Measurements from ENCODE around the gene HOXC13.

Gene HOXC13

GRCh38 chr12:53948650-53949593 lies 10.3 kb downstream of the HOXC13 start:
- no peak overlapping the region for H3K18ac ChIP-seq (ENCODE audit: low read length)
- no peak overlapping the region for H3K4ac ChIP-seq (ENCODE audit: low read length)
- no peak overlapping the region for H3K9ac ChIP-seq (ENCODE audit: low read depth, low read length, poor library complexity)
- peaks cover 0 to 13% of the 10 kb centered on the region in 2 donors for H3K9me3 ChIP-seq (replicated peaks in 1 of 2; ENCODE audit: control insufficient read depth in 2 of 2, insufficient read depth in 1 of 2, low read depth in 1 of 2, low read length in 2 of 2)
- no peak overlapping the region for H4K91ac ChIP-seq (ENCODE audit: low read depth, low read length, poor library complexity)
- no peak overlapping the region for H2AFZ ChIP-seq (ENCODE audit: low read length)
- WGBS, 2 donors (ENCODE audit: extremely low coverage in 2 of 2, insufficient read length in 2 of 2, insufficient replicate concordance in 1 of 2): no CpG with 5 or more reads among the region's 9 CpGs
- no peak overlapping the region for H2BK15ac ChIP-seq (ENCODE audit: low read length)
- H3K4me1 ChIP-seq (ENCODE audit: control insufficient read depth in 2 of 2, insufficient read depth in 1 of 2, low read depth in 1 of 2, low read length in 2 of 2): no peaks in the 10 kb centered on the region
- peaks cover 72 to 100% (median 99%) of the 10 kb centered on the region in 3 experiments for H3K27me3 ChIP-seq (ENCODE audit: control insufficient read depth in 3 of 3, insufficient read depth in 3 of 3, low read depth in 1 of 3, low read length in 3 of 3)
- no peak overlapping the region for H2BK120ac ChIP-seq (ENCODE audit: low read depth, low read length)
- no peak overlapping the region for H3K4me2 ChIP-seq (ENCODE audit: insufficient read depth, low read length, poor library complexity, severe bottlenecking)
- no peaks in the 10 kb centered on the region for H3K36me3 ChIP-seq (replicated peaks in 1 of 2; ENCODE audit: control insufficient read depth in 2 of 2, insufficient read depth in 2 of 2, low read length in 2 of 2)
- no peak for DNase-seq (ENCODE audit: low spot score)
- peak overlapping the region; percentile 68 for H2AK5ac ChIP-seq (ENCODE audit: low read depth, low read length)
- no peak overlapping the region for H3K14ac ChIP-seq (ENCODE audit: low read length)
- no peak overlapping the region for H3K27ac ChIP-seq (replicated peaks; ENCODE audit: low read length)
- no peak overlapping the region for H4K8ac ChIP-seq (ENCODE audit: low read depth, low read length)
- no peak overlapping the region for H2BK12ac ChIP-seq (ENCODE audit: low read length)
- no peak overlapping the region for H3K4me3 ChIP-seq (ENCODE audit: low read length in 2 of 2)
- H3K23ac ChIP-seq (ENCODE audit: low read depth, low read length, poor library complexity): peak overlapping the region; percentile 71
- H3K79me1 ChIP-seq (ENCODE audit: low read depth, low read length): peaks cover 3% of the 10 kb centered on the region
- no peak overlapping the region for H2BK5ac ChIP-seq (ENCODE audit: low read length)

DNA sequence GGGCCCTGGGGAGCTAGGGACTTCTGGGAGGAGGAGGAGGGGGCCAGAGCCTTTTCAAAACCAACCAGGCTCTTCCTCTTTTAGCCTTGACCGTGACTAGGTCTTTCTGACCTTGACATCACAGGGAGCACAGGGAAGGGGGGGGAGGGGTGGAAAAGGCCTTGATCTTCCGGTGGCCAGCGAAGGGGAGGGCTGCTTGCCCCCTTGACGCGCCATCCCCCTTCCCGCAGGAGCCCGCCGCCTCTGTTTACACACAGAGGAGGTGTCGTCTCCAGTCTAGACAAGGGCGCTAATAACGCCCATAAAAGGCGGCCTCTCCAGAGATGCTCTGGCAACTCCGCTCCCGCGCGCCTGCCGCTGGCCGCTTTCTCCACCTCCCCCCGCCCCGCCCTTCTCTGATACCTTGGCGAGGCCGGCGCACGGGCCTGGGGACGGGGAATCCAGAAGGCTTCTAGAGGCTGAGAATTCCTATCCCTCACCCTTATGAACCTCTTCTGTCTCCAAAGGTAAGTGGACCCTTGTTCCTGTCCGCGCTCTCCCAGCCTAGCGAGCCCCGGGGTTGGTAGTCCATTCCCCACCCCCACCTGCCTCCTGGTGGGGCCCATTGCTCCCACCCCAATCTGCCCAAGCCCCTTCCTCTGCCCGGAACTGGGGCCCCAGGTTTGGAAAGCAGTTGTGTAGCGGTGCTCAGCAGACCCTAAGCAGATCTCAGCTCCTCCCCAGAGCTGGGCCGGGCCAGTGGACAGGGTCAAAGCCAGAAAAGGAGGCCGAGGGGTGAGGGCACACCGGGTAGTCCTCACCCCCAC lies 11.2 kb downstream of the HOXC13 start:
- no peak overlapping the region for H2BK15ac ChIP-seq (ENCODE audit: low read length)
- DNase-seq (ENCODE audit: low spot score): no peak
- no peaks in the 10 kb centered on the region for H3K4me1 ChIP-seq (ENCODE audit: control insufficient read depth in 2 of 2, insufficient read depth in 1 of 2, low read depth in 1 of 2, low read length in 2 of 2)
- H3K9me3 ChIP-seq (replicated peaks in 1 of 2; ENCODE audit: control insufficient read depth in 2 of 2, insufficient read depth in 1 of 2, low read depth in 1 of 2, low read length in 2 of 2): peaks cover 0 to 9% of the 10 kb centered on the region in 2 donors
- no peak overlapping the region for H2AK5ac ChIP-seq (ENCODE audit: low read depth, low read length)
- H4K8ac ChIP-seq (ENCODE audit: low read depth, low read length): no peak overlapping the region
- no peak overlapping the region for H3K14ac ChIP-seq (ENCODE audit: low read length)
- no peak overlapping the region for H3K4ac ChIP-seq (ENCODE audit: low read length)
- H3K79me1 ChIP-seq (ENCODE audit: low read depth, low read length): peaks cover 3% of the 10 kb centered on the region
- H3K27me3 ChIP-seq (ENCODE audit: control insufficient read depth in 3 of 3, insufficient read depth in 3 of 3, low read depth in 1 of 3, low read length in 3 of 3): peaks cover 71 to 100% (median 99%) of the 10 kb centered on the region in 3 experiments
- H2BK120ac ChIP-seq (ENCODE audit: low read depth, low read length): no peak overlapping the region
- H3K4me3 ChIP-seq (ENCODE audit: low read length in 2 of 2): no peak overlapping the region
- H3K18ac ChIP-seq (ENCODE audit: low read length): no peak overlapping the region
- peak overlapping the region; percentile 71 for H3K23ac ChIP-seq (ENCODE audit: low read depth, low read length, poor library complexity)
- no peak overlapping the region for H3K9ac ChIP-seq (ENCODE audit: low read depth, low read length, poor library complexity)
- H3K36me3 ChIP-seq (replicated peaks in 1 of 2; ENCODE audit: control insufficient read depth in 2 of 2, insufficient read depth in 2 of 2, low read length in 2 of 2): no peaks in the 10 kb centered on the region
- no peak overlapping the region for H2AFZ ChIP-seq (ENCODE audit: low read length)
- H3K4me2 ChIP-seq (ENCODE audit: insufficient read depth, low read length, poor library complexity, severe bottlenecking): no peak overlapping the region
- no CpG with 5 or more reads among the region's 34 CpGs for WGBS, 2 donors (ENCODE audit: extremely low coverage in 2 of 2, insufficient read length in 2 of 2, insufficient replicate concordance in 1 of 2)
- H3K27ac ChIP-seq (replicated peaks; ENCODE audit: low read length): no peak overlapping the region
- no peak overlapping the region for H2BK5ac ChIP-seq (ENCODE audit: low read length)
- H2BK12ac ChIP-seq (ENCODE audit: low read length): no peak overlapping the region
- H4K91ac ChIP-seq (ENCODE audit: low read depth, low read length, poor library complexity): no peak overlapping the region

GRCh38 chr12:53950437-53950773 lies 11.8 kb downstream of the HOXC13 start:
- Histone ChIP-seq H3K36me3 (replicated peaks in 1 of 2; ENCODE audit: control insufficient read depth in 2 of 2, insufficient read depth in 2 of 2, low read length in 2 of 2) (no peaks in the 10 kb centered on the region), H4K91ac (ENCODE audit: low read depth, low read length, poor library complexity) (no peak overlapping the region), H3K4ac (ENCODE audit: low read length) (no peak overlapping the region), H3K79me1 (ENCODE audit: low read depth, low read length) (peaks cover 3% of the 10 kb centered on the region), H3K23ac (ENCODE audit: low read depth, low read length, poor library complexity) (peak overlapping the region; percentile 55), H3K27me3 (ENCODE audit: control insufficient read depth in 3 of 3, insufficient read depth in 3 of 3, low read depth in 1 of 3, low read length in 3 of 3) (peaks cover 71 to 100% (median 99%) of the 10 kb centered on the region in 3 experiments), H2BK15ac (ENCODE audit: low read length) (no peak overlapping the region), H2BK120ac (ENCODE audit: low read depth, low read length) (no peak overlapping the region), H3K4me2 (ENCODE audit: insufficient read depth, low read length, poor library complexity, severe bottlenecking) (no peak overlapping the region), H3K4me3 (ENCODE audit: low read length in 2 of 2) (no peak overlapping the region), H3K27ac (replicated peaks; ENCODE audit: low read length) (no peak overlapping the region), H3K9ac (ENCODE audit: low read depth, low read length, poor library complexity) (no peak overlapping the region), H2BK5ac (ENCODE audit: low read length) (no peak overlapping the region), H3K14ac (ENCODE audit: low read length) (no peak overlapping the region), H2AK5ac (ENCODE audit: low read depth, low read length) (no peak overlapping the region), H3K18ac (ENCODE audit: low read length) (no peak overlapping the region), H3K9me3 (replicated peaks in 1 of 2; ENCODE audit: control insufficient read depth in 2 of 2, insufficient read depth in 1 of 2, low read depth in 1 of 2, low read length in 2 of 2) (peaks cover 0 to 9% of the 10 kb centered on the region in 2 donors), H4K8ac (ENCODE audit: low read depth, low read length) (no peak overlapping the region), H3K4me1 (ENCODE audit: control insufficient read depth in 2 of 2, insufficient read depth in 1 of 2, low read depth in 1 of 2, low read length in 2 of 2) (no peaks in the 10 kb centered on the region), H2AFZ (ENCODE audit: low read length) (no peak overlapping the region), H2BK12ac (ENCODE audit: low read length) (no peak overlapping the region)
- DNase-seq (ENCODE audit: low spot score): no peak
- no CpG with 5 or more reads among the region's 10 CpGs for WGBS, 2 donors (ENCODE audit: extremely low coverage in 2 of 2, insufficient read length in 2 of 2, insufficient replicate concordance in 1 of 2)
